ENCODE data around the gene NARS2.

GRCh38 chr11:78570031-78570430 is 4.6 kb downstream of the NARS2 start:
- no peak for TF ChIP-seq POLR2A (IDR thresholded peaks at IDR 0.05)
- TF ChIP-seq, protein P1, sequence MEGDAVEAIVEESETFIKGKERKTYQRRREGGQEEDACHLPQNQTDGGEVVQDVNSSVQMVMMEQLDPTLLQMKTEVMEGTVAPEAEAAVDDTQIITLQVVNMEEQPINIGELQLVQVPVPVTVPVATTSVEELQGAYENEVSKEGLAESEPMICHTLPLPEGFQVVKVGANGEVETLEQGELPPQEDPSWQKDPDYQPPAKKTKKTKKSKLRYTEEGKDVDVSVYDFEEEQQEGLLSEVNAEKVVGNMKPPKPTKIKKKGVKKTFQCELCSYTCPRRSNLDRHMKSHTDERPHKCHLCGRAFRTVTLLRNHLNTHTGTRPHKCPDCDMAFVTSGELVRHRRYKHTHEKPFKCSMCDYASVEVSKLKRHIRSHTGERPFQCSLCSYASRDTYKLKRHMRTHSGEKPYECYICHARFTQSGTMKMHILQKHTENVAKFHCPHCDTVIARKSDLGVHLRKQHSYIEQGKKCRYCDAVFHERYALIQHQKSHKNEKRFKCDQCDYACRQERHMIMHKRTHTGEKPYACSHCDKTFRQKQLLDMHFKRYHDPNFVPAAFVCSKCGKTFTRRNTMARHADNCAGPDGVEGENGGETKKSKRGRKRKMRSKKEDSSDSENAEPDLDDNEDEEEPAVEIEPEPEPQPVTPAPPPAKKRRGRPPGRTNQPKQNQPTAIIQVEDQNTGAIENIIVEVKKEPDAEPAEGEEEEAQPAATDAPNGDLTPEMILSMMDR (IDR thresholded peaks at IDR 0.05): no peak
